Pancreas (tissue), 10 donors: ENCODE results near the gene CTNNAL1. TPM values are rescaled to one million over a fixed set of nuclear protein-coding genes. Genes with fewer than 3 reads are reported as not detected.

Source experiments
- ATAC-seq, 4 donors: fragments of 200-7000 bp; cut with Tn5 transposase; one replicate each; pipeline versions ENCODE4 v1.8.0 to v1.9.1; 2020; ENCODE audit warnings: mild to moderate bottlenecking in 4 of 4, moderate library complexity in 4 of 4
- DNase-seq, 6 donors: peaks; one replicate each; pipeline ENCODE4 v3.0.0-alpha.2; 2020
- FAIRE-seq: peaks from 2 replicates; lab custom pipeline; 2012; peaks lifted over from hg19 to GRCh38; lab: Jason Lieb, UNC
- H3K27ac ChIP-seq, 4 donors: fragments of 200-600 bp; sonication (generic); 1 replicate in 3 of 4; 2 replicates in 1 of 4; pipeline versions ENCODE4 v1.5.0 to v1.8.0; 2020
- H3K27me3 ChIP-seq, 4 donors: fragments of 200-600 bp; one replicate each; pipeline ENCODE4 v1.8.0; 2021
- H3K36me3 ChIP-seq, 3 donors: fragments of 200-600 bp; sonication (generic) in 1 of 3; one replicate each; pipeline versions ENCODE4 v1.5.0 to v1.8.0; 2020 to 2021
- H3K4me1 ChIP-seq, 3 donors: fragments of 200-600 bp; one replicate each; pipeline ENCODE4 v1.8.0; 2021
- H3K4me3 ChIP-seq, 4 donors: fragments of 200-600 bp; sonication (generic) in 2 of 4; one replicate each; pipeline versions ENCODE4 v1.5.0 to v1.8.0; 2020 to 2021
- H3K9me3 ChIP-seq, 4 donors: fragments of 200-600 bp; one replicate each; pipeline ENCODE4 v1.8.0; 2021
- CTCF ChIP-seq, 4 donors: fragments of 200-600 bp; sonication (generic) in 3 of 4; IDR thresholded peaks; one replicate each; pipeline versions ENCODE4 v1.5.0 to v1.8.0; 2021; ENCODE audit warnings: antibody characterized with exemption in 4 of 4
- WGBS, 2 donors: extraction: QIAGEN DNeasy Blood & Tissue Kit; methylation state at CpG; one replicate each; pipeline ENCODE4 v1.1.7; 2013; 5-methylcytosine and 5-hydroxymethylcytosine counted together
- intact Hi-C, 3 donors: fragments of 100-400 bp; cut with DNase I; formaldehyde crosslinking; loops; one replicate each; pipeline versions ENCODE4 v1.11.1 to v1.14.2; 2022
- microRNA-seq, 2 donors: library from miRNA; unstranded; fragments of <30 nt; microRNA quantifications; one replicate each; pipeline versions ENCODE4 to v1.1.0, GENCODE V29; 2019 to 2020
- polyA plus RNA-seq, 2 donors: library from polyadenylated mRNA; stranded (reverse); fragments of 200-250 nt; gene quantifications; one replicate each; pipeline ENCODE4 v1.2.3, GENCODE V29; 2013
- total RNA-seq, 6 donors: library from RNA; stranded (reverse); fragmentation: NEBNext Ultra II Directional in 4 of 6; extraction: Animal tissue kit (Norgen Biotek cat#: 25700) in 4 of 6; gene quantifications; one replicate each; pipeline versions ENCODE4 v1.2.1 to v1.2.4, GENCODE V29; 2021 to 2023
- donor health status: healthy with polysubstance abuse.
- donor health status: DM: no; HTN: no; CAD: no; lungs with moderate emphysema.
- donor health status: DM: no; HTN: no; CAD: no.
- donor health status: control.
- donor health status: control.
- donor health status: Bipolar disorder and iron deficiency.
- donor health status: DM: yes; HTN: yes; CAD: no.
- donor health status: DM: no; HTN: no; CAD: no.
- donor health status: DM: no; HTN: no; CAD: no.
- donor health status: DM: yes; HTN: yes; CAD: no.

CTNNAL1 gene
- total and polyA plus RNA-seq, 8 donors: 8.8 to 29.7 (median 16.6) TPM

DNA sequence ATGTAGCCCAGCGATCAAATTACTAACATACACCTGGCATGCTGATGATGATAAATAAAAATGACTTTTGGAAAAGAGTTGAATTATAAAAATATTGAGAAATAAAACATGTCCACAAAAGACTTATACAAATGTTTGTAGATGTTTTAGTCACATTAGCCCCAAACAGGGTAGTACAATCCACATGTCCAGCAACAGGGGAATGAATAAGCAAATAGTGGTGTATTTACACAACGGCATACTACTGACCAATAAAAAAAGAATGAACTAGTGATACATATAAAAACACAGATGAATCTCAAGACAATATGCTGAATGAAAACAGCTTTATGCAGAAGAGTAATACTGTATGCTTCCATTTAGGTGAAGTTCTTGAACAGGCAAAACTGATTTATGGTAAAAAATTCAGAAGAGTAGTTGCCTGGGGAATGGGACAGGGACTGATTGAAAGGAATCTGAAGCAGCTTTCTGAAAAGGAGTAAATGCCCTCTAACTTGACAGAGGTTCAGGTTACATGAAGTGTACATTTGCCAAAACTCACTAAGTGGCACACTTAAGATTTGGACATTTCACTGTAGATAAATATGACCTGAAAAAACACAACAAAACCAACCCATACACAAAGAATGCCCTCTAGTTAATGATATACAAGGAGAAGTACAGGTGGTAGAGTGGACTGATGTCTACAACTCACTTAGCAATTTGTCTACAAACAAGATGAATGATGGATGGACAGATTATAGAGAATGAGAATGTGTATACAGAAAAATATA lies 115.8 kb downstream of the CTNNAL1 start:
- Histone ChIP-seq H3K9me3 (no peaks in the 10 kb centered on the region), H3K4me3 (no peak overlapping the region), H3K27ac (no peak overlapping the region), H3K27me3 (no peaks in the 10 kb centered on the region), H3K36me3 (peaks cover 0 to 56% (median 6%) of the 10 kb centered on the region in 3 donors), H3K4me1 (no peaks in the 10 kb centered on the region)
- intact Hi-C loops: no loop called here
- no peak for FAIRE-seq
- no peak for ATAC-seq
- no peak for DNase-seq
- 92 to 97% methylated on average over 2 of the region's 2 CpGs for WGBS, 2 donors
- TF ChIP-seq CTCF (IDR thresholded peaks at IDR 0.05): no peak

- H3K9me3 ChIP-seq: no peaks in the 10 kb centered on the region
- H3K27ac ChIP-seq: no peak overlapping the region
- H3K36me3 ChIP-seq: peaks cover 0 to 57% (median 12%) of the 10 kb centered on the region in 3 donors
- no peak overlapping the region for H3K4me3 ChIP-seq
- DNase-seq (no peak), FAIRE-seq (no peak), ATAC-seq (no peak)
- TF ChIP-seq CTCF (IDR thresholded peaks at IDR 0.05): no peak
- no peaks in the 10 kb centered on the region for H3K4me1 ChIP-seq
- intact Hi-C loops: no loop called here
- no peaks in the 10 kb centered on the region for H3K27me3 ChIP-seq
- WGBS, 2 donors: 71 to 72% methylated on average over 4 of the region's 4 CpGs
Observed at GRCh38 chr9:108894225-108894997, 118.9 kb downstream of the CTNNAL1 start.

Small RNA genes within 50 kb of the gene (microRNA-seq; reads per million reads assigned to microRNA genes)
- 215 to 267 reads per million in 2 donors for gene MIR32

Other genes starting within 250 kb of the CTNNAL1 start
- gene ACTL7B, start 157.5 kb downstream of the CTNNAL1 start, total RNA-seq: not detected
- gene ACTL7B, start 157.5 kb downstream of the CTNNAL1 start, polyA plus RNA-seq: not detected
- not detected for gene ACTL7A, start 151.2 kb downstream of the CTNNAL1 start, total RNA-seq
- not detected for gene ACTL7A, start 151.2 kb downstream of the CTNNAL1 start, polyA plus RNA-seq
- 10 to 100 TPM in 2 of 6 donors, 1 to 10 TPM in 4; 6.9 to 13.3 (median 8.8) TPM for gene ELP1, start 79.4 kb downstream of the CTNNAL1 start, total RNA-seq
- 10 to 100 TPM; 10.7 to 19.2 TPM for gene ELP1, start 79.4 kb downstream of the CTNNAL1 start, polyA plus RNA-seq
- gene ABITRAM, start 79.1 kb downstream of the CTNNAL1 start, total RNA-seq: 1 to 10 TPM; 5.7 to 7.6 (median 7.3) TPM
- gene ABITRAM, start 79.1 kb downstream of the CTNNAL1 start, polyA plus RNA-seq: 1 to 10 TPM; 7.1 to 8.1 TPM
- gene TMEM245, start 106.4 kb upstream of the CTNNAL1 start, total RNA-seq: 10 to 100 TPM; 19.1 to 34.1 (median 24.1) TPM
- gene TMEM245, start 106.4 kb upstream of the CTNNAL1 start, polyA plus RNA-seq: 10 to 100 TPM in 1 of 2 donors, 1 to 10 TPM in 1; 4.9 to 14.4 TPM
- 1 to 10 TPM in 2 of 6 donors, under 1 TPM in 4; 0.19 to 2.1 (median 0.80) TPM for gene FRRS1L, start 153.8 kb upstream of the CTNNAL1 start, total RNA-seq
- 1 to 10 TPM in 1 of 2 donors, under 1 TPM in 1; 0.42 to 3.0 TPM for gene FRRS1L, start 153.8 kb upstream of the CTNNAL1 start, polyA plus RNA-seq